ENCODE measurements around the gene SLC39A6. TPM values are rescaled to one million over a fixed set of nuclear protein-coding genes. Genes with fewer than 3 reads are reported as not detected.

SLC39A6 gene
- total and polyA plus RNA-seq, 2 experiments from 2014 or later, result 20.8 to 47.3 TPM

- no peaks in the 10 kb centered on the region for H3K9me2 ChIP-seq (ENCODE audit: insufficient read depth)
- no peak for DNase-seq (ENCODE audit: low spot score)
- H3K79me2 ChIP-seq (replicated peaks; ENCODE audit: insufficient read depth), result peaks cover 82% of the 10 kb centered on the region
- peak overlapping the region; percentile 98 for H3K27ac ChIP-seq (ENCODE audit: low read depth)
- H4K20me1 ChIP-seq (replicated peaks; ENCODE audit: insufficient read depth), result peaks cover 29% of the 10 kb centered on the region
- peaks cover 19% of the 10 kb centered on the region for H3K36me3 Mint-ChIP-seq (ENCODE audit: low read depth)
- no peaks in the 10 kb centered on the region for H3F3A ChIP-seq (replicated peaks; ENCODE audit: low read depth)
- H2AFZ ChIP-seq, result peak overlapping the region; percentile 100
- peak overlapping the region; percentile 97 for H3K27ac Mint-ChIP-seq
- H3K4me2 ChIP-seq, result peak overlapping the region; percentile 78
- H3K4me1 Mint-ChIP-seq, result peaks cover 23% of the 10 kb centered on the region
- no peaks in the 10 kb centered on the region; the same call in 2 of the 3 replicates for H3K9me3 Mint-ChIP-seq
- peak; percentile 42 for ATAC-seq
- no peaks in the 10 kb centered on the region for H3K27me3 ChIP-seq (ENCODE audit: insufficient read depth)
- peaks cover 6% of the 10 kb centered on the region for H3K27me3 Mint-ChIP-seq (ENCODE audit: insufficient read depth, low read depth, poor library complexity)
- H3K4me3 Mint-ChIP-seq, result peak overlapping the region; percentile 98
- peaks cover 32% of the 10 kb centered on the region for H3K4me1 ChIP-seq (ENCODE audit: insufficient read depth)
- peak overlapping the region; percentile 92 for H3K4me3 ChIP-seq
- no peak for TF ChIP-seq ZNF331 (CRISPR knock-in tag; IDR thresholded peaks at IDR 0.05; ENCODE audit: low read depth)
- TF ChIP-seq REST (IDR thresholded peaks at IDR 0.05; ENCODE audit: unreplicated experiment), result no peak
- TF ChIP-seq ZNF462 (CRISPR knock-in tag; IDR thresholded peaks at IDR 0.05), result no peak
- TF ChIP-seq ETS1 (IDR thresholded peaks at IDR 0.05), result no peak
- no peak for TF ChIP-seq EZH2 (IDR thresholded peaks at IDR 0.05; ENCODE audit: low read depth, unreplicated experiment)
- H3K36me3 ChIP-seq (ENCODE audit: insufficient read depth), result peaks cover 16% of the 10 kb centered on the region; the same call in 1 of the 2 replicates
Observed at GRCh38 chr18:36130039-36130831, 1.1 kb upstream of the SLC39A6 start.

All from GM23338 (cell line).